B cell (primary cell): ENCODE measurements around the gene NHS. TPM values are rescaled to one million over a fixed set of nuclear protein-coding genes. Genes with fewer than 3 reads are reported as not detected.

ENCODE experiments used
- ATAC-seq: fragments of 200-7000 bp; cut with Tn5 transposase; one replicate; pipeline ENCODE4 v1.10.0; 2021; ENCODE audit warnings: low read depth, mild to moderate bottlenecking, moderate number of reproducible peaks, moderate library complexity
- CTCF ChIA-PET: fragments of 350-600 bp; sonication (Branson Sonifier 250); formaldehyde crosslinking; loops from one replicate; lab custom pipeline; 2021; ENCODE audit warnings: antibody characterized with exemption, inconsistent platforms; lab: Charles Lee
- POLR2A ChIA-PET: fragments of 350-600 bp; sonication (Branson Sonifier 250); formaldehyde crosslinking; loops from one replicate; lab custom pipeline; 2021; ENCODE audit warnings: antibody characterized with exemption; lab: Charles Lee
- DNase-seq: peaks from one replicate; pipeline ENCODE4 v3.0.0; 2013
- H2AFZ ChIP-seq: 2 replicates; pipeline ENCODE4 v1.6.1; 2012; ENCODE audit warnings: mild to moderate bottlenecking, low read depth, low read length; ENCODE audit not compliant: insufficient read depth, poor library complexity, severe bottlenecking
- H3K27ac ChIP-seq, 2 donors: 1 replicate in 1 of 2; 2 replicates in 1 of 2; pipeline ENCODE4 v1.5.1; 2012 to 2013; ENCODE audit warnings: low read length in 2 of 2, mild to moderate bottlenecking in 2 of 2, moderate library complexity in 1 of 2
- H3K27me3 ChIP-seq, 4 experiments: fragments of 200-600 bp in 1 of 4; sonication (generic) in 1 of 4; replicated peaks in 1 of 4; 1 replicate in 2 of 4; 2 replicates in 2 of 4; pipeline versions ENCODE4 v1.6.1 to v1.7.0; 2013 to 2016; ENCODE audit warnings: low read length in 3 of 4, mild to moderate bottlenecking in 2 of 4, mixed read lengths in 1 of 4, moderate library complexity in 1 of 4; ENCODE audit not compliant: insufficient read depth in 4 of 4, control insufficient read depth in 3 of 4; ENCODE audit errors: control extremely low read depth in 1 of 4
- H3K36me3 ChIP-seq, 2 experiments: replicated peaks in 1 of 2; 1 replicate in 1 of 2; 2 replicates in 1 of 2; pipeline versions ENCODE4 v1.6.1 to v1.7.1; 2013; ENCODE audit warnings: low read length in 1 of 2; ENCODE audit not compliant: insufficient read depth in 2 of 2, control insufficient read depth in 1 of 2; ENCODE audit errors: control extremely low read depth in 1 of 2, extremely low read depth in 1 of 2
- H3K4me1 ChIP-seq, 2 donors: fragments of 200-600 bp in 1 of 2; sonication (generic) in 1 of 2; 1 replicate in 1 of 2; 2 replicates in 1 of 2; pipeline versions ENCODE4 v1.5.1 to v1.6.1; 2013 to 2017; ENCODE audit warnings: low read length in 2 of 2; ENCODE audit not compliant: control insufficient read depth in 2 of 2, insufficient read depth in 2 of 2
- H3K4me2 ChIP-seq: replicated peaks from 2 replicates; pipeline ENCODE3; 2012; ENCODE audit warnings: mild to moderate bottlenecking, low read depth, low read length; ENCODE audit not compliant: poor library complexity, severe bottlenecking
- H3K4me3 ChIP-seq, 5 experiments: fragments of 200-600 bp in 1 of 5; sonication (generic) in 1 of 5; 1 replicate in 3 of 5; 2 replicates in 2 of 5; pipeline versions ENCODE4 v1.5.1 to v1.7.0; 2011 to 2016; ENCODE audit warnings: low read length in 4 of 5, mild to moderate bottlenecking in 4 of 5, low read depth in 2 of 5, control low read depth in 1 of 5, moderate library complexity in 1 of 5; ENCODE audit not compliant: insufficient read depth in 1 of 5; ENCODE audit errors: control extremely low read depth in 1 of 5, extremely low read depth in 1 of 5
- H3K79me2 ChIP-seq: fragments of 200-600 bp; sonication (generic); one replicate; pipeline ENCODE4 v1.6.0; 2016; ENCODE audit warnings: low read length; ENCODE audit not compliant: control insufficient read depth, insufficient read depth
- H3K9ac ChIP-seq: fragments of 200-600 bp; sonication (generic); 2 replicates; pipeline ENCODE4 v1.6.1; 2017; ENCODE audit warnings: mild to moderate bottlenecking, low read length, moderate library complexity
- H3K9me3 ChIP-seq, 3 donors: one replicate each; pipeline versions ENCODE4 v1.6.1 to v1.7.1; 2013; ENCODE audit warnings: low read length in 2 of 3; ENCODE audit not compliant: control insufficient read depth in 2 of 3, insufficient read depth in 1 of 3; ENCODE audit errors: control extremely low read depth in 1 of 3
- H4K20me1 ChIP-seq: 2 replicates; pipeline ENCODE4 v1.6.0; 2012; ENCODE audit warnings: mild to moderate bottlenecking, low read length; ENCODE audit not compliant: insufficient read depth, control insufficient read depth, poor library complexity, severe bottlenecking
- H3K27ac Mint-ChIP-seq: one replicate; pipeline ENCODE4 v1.8.0; 2021; ENCODE audit warnings: mixed read lengths
- H3K27me3 Mint-ChIP-seq: one replicate; pipeline ENCODE4 v1.8.0; 2021; ENCODE audit warnings: mixed read lengths
- H3K4me1 Mint-ChIP-seq: one replicate; pipeline ENCODE4 v1.8.0; 2021; ENCODE audit warnings: mixed read lengths
- H3K4me3 Mint-ChIP-seq: one replicate; pipeline ENCODE4 v1.8.0; 2021; ENCODE audit warnings: mixed read lengths
- H3K9me3 Mint-ChIP-seq: one replicate; pipeline ENCODE4 v1.8.0; 2022; ENCODE audit warnings: mixed read lengths; ENCODE audit not compliant: insufficient read depth
- CTCF ChIP-seq: fragments of 200-600 bp; IDR thresholded peaks from one replicate; pipeline ENCODE4 v1.8.0; 2022; ENCODE audit warnings: antibody characterized with exemption, mild to moderate bottlenecking
- EZH2 ChIP-seq: IDR thresholded peaks from 2 replicates; pipeline ENCODE4 v1.6.1; 2012; ENCODE audit warnings: borderline replicate concordance, low read depth, mild to moderate bottlenecking, moderate library complexity, low read length; ENCODE audit not compliant: insufficient read depth, poor library complexity, severe bottlenecking
- WGBS: methylation state at CpG from one replicate; pipeline ENCODE4 v1.1.5; 2013; ENCODE audit warnings: missing lambda C conversion rate; ENCODE audit not compliant: insufficient coverage; 5-methylcytosine and 5-hydroxymethylcytosine counted together
- intact Hi-C: fragments of 100-400 bp; cut with micrococcal nuclease; formaldehyde crosslinking; loops from one replicate; pipeline ENCODE4 v1.10.0; 2022
- polyA plus RNA-seq: library from polyadenylated mRNA; depleted of rRNA; stranded (reverse); fragments of >200 nt; gene quantifications from 2 replicates; pipeline ENCODE4 v1.2.3, GENCODE V29; 2012
- total RNA-seq, 2 donors: library from RNA; stranded (reverse); fragments of 120-200 nt in 1 of 2; gene quantifications; 1 replicate in 1 of 2; 2 replicates in 1 of 2; pipeline versions ENCODE4 v1.2.3 to v1.2.4, GENCODE V29; 2013 to 2022

Gene NHS
- total and polyA plus RNA-seq, 2 donors (not counting 1 experiment from before 2014, with no cell fraction given), result not detected

GRCh38 chrX:17471861-17472260, 96.9 kb downstream of the NHS start:
- Mint-ChIP-seq H3K9me3 (no peaks in the 10 kb centered on the region), H3K4me1 (no peaks in the 10 kb centered on the region), H3K27me3 (no peaks in the 10 kb centered on the region), H3K27ac (no peak overlapping the region), H3K4me3 (no peak overlapping the region)
- H4K20me1 ChIP-seq, result no peaks in the 10 kb centered on the region
- DNase-seq, result no peak
- H3K4me1 ChIP-seq, result no peaks in the 10 kb centered on the region
- TF ChIP-seq CTCF (no peak), EZH2 (no peak)
- H3K4me3 ChIP-seq, result no peak overlapping the region
- H3K9me3 ChIP-seq, result no peaks in the 10 kb centered on the region
- intact Hi-C loops, result no loop called here
- H3K36me3 ChIP-seq, result no peaks in the 10 kb centered on the region
- no peak overlapping the region for H2AFZ ChIP-seq
- no peak for ATAC-seq
- WGBS, result 95% methylated on average over 3 of the region's 3 CpGs
- H3K27me3 ChIP-seq, result no peaks in the 10 kb centered on the region
- H3K4me2 ChIP-seq, result no peak overlapping the region
- POLR2A ChIA-PET, result no interaction called here
- no peaks in the 10 kb centered on the region for H3K79me2 ChIP-seq
- CTCF ChIA-PET, result no interaction called here
- no peak overlapping the region for H3K27ac ChIP-seq
- H3K9ac ChIP-seq, result no peak overlapping the region

GRCh38 chrX:17472424-17472823, 97.4 kb downstream of the NHS start:
- no peak overlapping the region for H3K9ac ChIP-seq
- intact Hi-C loops, result no loop called here
- no peaks in the 10 kb centered on the region for H3K9me3 Mint-ChIP-seq
- ChIA-PET POLR2A (no interaction called here), CTCF (no interaction called here)
- H3K4me1 Mint-ChIP-seq, result no peaks in the 10 kb centered on the region
- H2AFZ ChIP-seq, result no peak overlapping the region
- no peaks in the 10 kb centered on the region for H3K4me1 ChIP-seq
- no peak overlapping the region for H3K27ac ChIP-seq
- ATAC-seq (no peak), DNase-seq (no peak)
- no peaks in the 10 kb centered on the region for H3K27me3 Mint-ChIP-seq
- WGBS, result 40% methylated on average over 1 of the region's 1 CpG
- no peak overlapping the region for H3K27ac Mint-ChIP-seq
- no peaks in the 10 kb centered on the region for H4K20me1 ChIP-seq
- no peaks in the 10 kb centered on the region for H3K27me3 ChIP-seq
- no peak overlapping the region for H3K4me3 ChIP-seq
- no peak overlapping the region for H3K4me3 Mint-ChIP-seq
- no peaks in the 10 kb centered on the region for H3K9me3 ChIP-seq
- no peaks in the 10 kb centered on the region for H3K79me2 ChIP-seq
- no peak overlapping the region for H3K4me2 ChIP-seq
- TF ChIP-seq EZH2 (no peak), CTCF (no peak)
- no peaks in the 10 kb centered on the region for H3K36me3 ChIP-seq
